Sigmoid colon (tissue), 4 donors: Measurements from ENCODE around the gene ULK3.
A peak's percentile ranks its signal among the peaks of the same experiment; 100 is the strongest.

ENCODE experiments used
- CTCF ChIP-seq, 4 experiments: fragments of 450-650 bp in 3 of 4; fragments of 200-600 bp in 1 of 4; IDR thresholded peaks; one replicate each; pipeline ENCODE4 v1.5.1; 2016 to 2019; ENCODE audit warnings: antibody characterized with exemption in 4 of 4, mild to moderate bottlenecking in 3 of 4, moderate library complexity in 2 of 4
- POLR2A ChIP-seq, 2 donors: fragments of 450-650 bp; IDR thresholded peaks; one replicate each; pipeline ENCODE4 v1.6.1; 2016; ENCODE audit warnings: antibody characterized with exemption in 2 of 2, mild to moderate bottlenecking in 2 of 2, moderate library complexity in 2 of 2
- POLR2AphosphoS5 ChIP-seq, 4 donors: sonication (generic); formaldehyde crosslinking; IDR thresholded peaks; one replicate each; pipeline ENCODE4 v1.6.1; 2017; ENCODE audit warnings: antibody characterized with exemption in 4 of 4

DNA sequence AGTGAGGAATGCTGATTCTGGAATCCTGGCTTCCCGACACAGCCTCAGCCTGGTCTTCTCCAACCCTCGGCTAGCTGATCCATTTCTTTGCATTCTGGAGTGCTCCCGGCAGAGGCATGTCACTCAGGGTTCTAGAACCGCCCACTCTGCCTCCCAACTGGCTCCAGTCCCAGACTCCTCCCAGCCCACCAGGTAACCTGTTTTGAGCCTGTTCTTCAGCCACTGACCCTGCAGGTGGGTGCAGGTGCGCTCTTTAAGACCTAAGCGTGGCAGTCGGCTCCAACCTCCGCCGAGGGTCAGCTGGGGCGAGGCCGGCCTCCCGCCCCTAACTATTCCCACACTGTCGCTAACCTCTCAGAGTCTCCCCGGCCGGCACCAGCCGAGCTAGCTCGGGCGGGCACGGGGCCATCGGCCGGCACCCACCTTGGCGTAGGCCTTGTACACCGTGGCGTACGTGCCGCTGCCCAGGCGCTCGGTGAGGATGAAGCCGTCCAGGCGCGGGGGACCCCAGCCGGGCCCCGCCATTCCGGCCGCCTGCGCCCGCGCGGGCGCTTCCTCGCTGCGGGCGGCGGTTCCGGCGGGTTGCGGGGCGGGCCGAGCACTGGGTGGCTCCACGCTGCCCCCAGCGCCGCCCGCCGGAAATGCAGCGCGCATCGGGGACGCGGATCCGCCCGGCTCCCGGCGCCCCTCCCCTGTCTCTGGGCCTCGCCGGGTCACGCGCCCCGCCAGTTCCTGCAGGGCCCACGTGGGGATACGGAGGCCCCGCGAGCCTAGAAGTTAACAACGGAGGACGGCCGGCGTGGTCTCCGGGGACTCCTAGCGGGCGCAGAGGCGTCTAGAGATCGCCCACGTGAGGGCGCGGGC lies at the start of gene ULK3:
- peak; percentile 9 to 77 (median 64) for TF ChIP-seq POLR2AphosphoS5 (IDR thresholded peaks at IDR 0.05)
- peak; percentile 35 to 78 (median 54) for TF ChIP-seq CTCF (IDR thresholded peaks at IDR 0.05)
- TF ChIP-seq POLR2A (IDR thresholded peaks at IDR 0.05): peak in 1 of 2 donors; percentile 17
